Muscle layer of colon (tissue), 2 donors: ENCODE measurements around the gene NUDCD3.

Source experiments
- H3K27ac ChIP-seq: one replicate; pipeline ENCODE4 v1.7.0; 2013; ENCODE audit warnings: low read depth, mild to moderate bottlenecking, low read length, moderate library complexity
- H3K27me3 ChIP-seq, 2 donors: one replicate each; pipeline ENCODE4 v1.7.0; 2013; ENCODE audit warnings: low read length in 2 of 2, mild to moderate bottlenecking in 2 of 2; ENCODE audit not compliant: insufficient read depth in 2 of 2, control insufficient read depth in 1 of 2
- H3K36me3 ChIP-seq: one replicate; pipeline ENCODE4 v1.7.0; 2013; ENCODE audit warnings: mild to moderate bottlenecking, low read length; ENCODE audit not compliant: insufficient read depth
- H3K4me1 ChIP-seq: one replicate; pipeline ENCODE4 v1.7.0; 2013; ENCODE audit warnings: mild to moderate bottlenecking, low read length; ENCODE audit not compliant: insufficient read depth
- H3K4me3 ChIP-seq, 2 donors: one replicate each; pipeline ENCODE4 v1.7.0; 2013; ENCODE audit warnings: low read length in 2 of 2, low read depth in 1 of 2, mild to moderate bottlenecking in 1 of 2, moderate library complexity in 1 of 2
- H3K9ac ChIP-seq: one replicate; pipeline ENCODE4 v1.7.0; 2013; ENCODE audit warnings: low read length
- H3K9me3 ChIP-seq: one replicate; pipeline ENCODE4 v1.7.0; 2013; ENCODE audit warnings: mild to moderate bottlenecking, low read length
- donor health status: abdominal sarcoma.
- donor health status: Adenocarcinoma of cecum.

Gene NUDCD3

GRCh38 chr7:44376429-44377133, 113.9 kb downstream of the NUDCD3 start:
- Histone ChIP-seq H3K27ac (no peak overlapping the region), H3K36me3 (no peaks in the 10 kb centered on the region), H3K4me1 (no peaks in the 10 kb centered on the region), H3K9me3 (no peaks in the 10 kb centered on the region), H3K27me3 (peaks cover 0 to 5% of the 10 kb centered on the region in 2 donors), H3K4me3 (no peak overlapping the region), H3K9ac (no peak overlapping the region)

- H3K27me3 ChIP-seq, result peaks cover 0 to 5% of the 10 kb centered on the region in 2 donors
- no peak overlapping the region for H3K4me3 ChIP-seq
- H3K27ac ChIP-seq, result no peak overlapping the region
- H3K36me3 ChIP-seq, result no peaks in the 10 kb centered on the region
- H3K9ac ChIP-seq, result no peak overlapping the region
- no peaks in the 10 kb centered on the region for H3K4me1 ChIP-seq
- no peaks in the 10 kb centered on the region for H3K9me3 ChIP-seq
Measured at GRCh38 chr7:44375926-44376342, 114.5 kb downstream of the NUDCD3 start.

- no peak overlapping the region for H3K9ac ChIP-seq
- no peak overlapping the region for H3K27ac ChIP-seq
- no peak overlapping the region for H3K4me3 ChIP-seq
- no peaks in the 10 kb centered on the region for H3K36me3 ChIP-seq
- no peaks in the 10 kb centered on the region for H3K4me1 ChIP-seq
- no peaks in the 10 kb centered on the region for H3K9me3 ChIP-seq
- peaks cover 0 to 5% of the 10 kb centered on the region in 2 donors for H3K27me3 ChIP-seq
Measured at GRCh38 chr7:44375236-44375699, 115.2 kb downstream of the NUDCD3 start.

- Histone ChIP-seq H3K27ac (no peak overlapping the region), H3K9me3 (no peaks in the 10 kb centered on the region), H3K4me1 (no peaks in the 10 kb centered on the region), H3K36me3 (no peaks in the 10 kb centered on the region), H3K4me3 (no peak overlapping the region), H3K9ac (no peak overlapping the region), H3K27me3 (peaks cover 0 to 5% of the 10 kb centered on the region in 2 donors)
Measured at GRCh38 chr7:44374007-44374763, 116.3 kb downstream of the NUDCD3 start.

GRCh38 chr7:44373418-44373740, 117.1 kb downstream of the NUDCD3 start:
- H3K4me3 ChIP-seq, result no peak overlapping the region
- no peaks in the 10 kb centered on the region for H3K4me1 ChIP-seq
- H3K36me3 ChIP-seq, result no peaks in the 10 kb centered on the region
- peaks cover 0 to 5% of the 10 kb centered on the region in 2 donors for H3K27me3 ChIP-seq
- H3K27ac ChIP-seq, result no peak overlapping the region
- H3K9me3 ChIP-seq, result no peaks in the 10 kb centered on the region
- H3K9ac ChIP-seq, result no peak overlapping the region

GRCh38 chr7:44372560-44373417, 117.7 kb downstream of the NUDCD3 start:
- H3K4me3 ChIP-seq, result no peak overlapping the region
- H3K9me3 ChIP-seq, result no peaks in the 10 kb centered on the region
- H3K27me3 ChIP-seq, result peaks cover 0 to 5% of the 10 kb centered on the region in 2 donors
- H3K36me3 ChIP-seq, result no peaks in the 10 kb centered on the region
- no peak overlapping the region for H3K27ac ChIP-seq
- no peak overlapping the region for H3K9ac ChIP-seq
- H3K4me1 ChIP-seq, result no peaks in the 10 kb centered on the region

- Histone ChIP-seq H3K27me3 (no peaks in the 10 kb centered on the region), H3K27ac (no peak overlapping the region), H3K9me3 (no peaks in the 10 kb centered on the region), H3K9ac (no peak overlapping the region), H3K4me3 (no peak overlapping the region), H3K36me3 (no peaks in the 10 kb centered on the region), H3K4me1 (no peaks in the 10 kb centered on the region)
Measured at GRCh38 chr7:44368885-44369284, 121.6 kb downstream of the NUDCD3 start.

GRCh38 chr7:44368455-44368854, 122.0 kb downstream of the NUDCD3 start:
- H3K4me1 ChIP-seq, result no peaks in the 10 kb centered on the region
- no peak overlapping the region for H3K4me3 ChIP-seq
- no peaks in the 10 kb centered on the region for H3K9me3 ChIP-seq
- no peak overlapping the region for H3K9ac ChIP-seq
- H3K27me3 ChIP-seq, result no peaks in the 10 kb centered on the region
- H3K27ac ChIP-seq, result no peak overlapping the region
- no peaks in the 10 kb centered on the region for H3K36me3 ChIP-seq

GRCh38 chr7:44367475-44368043, 122.9 kb downstream of the NUDCD3 start:
- H3K4me3 ChIP-seq, result no peak overlapping the region
- H3K9ac ChIP-seq, result no peak overlapping the region
- no peaks in the 10 kb centered on the region for H3K27me3 ChIP-seq
- no peaks in the 10 kb centered on the region for H3K36me3 ChIP-seq
- H3K4me1 ChIP-seq, result no peaks in the 10 kb centered on the region
- H3K9me3 ChIP-seq, result no peaks in the 10 kb centered on the region
- H3K27ac ChIP-seq, result no peak overlapping the region

GRCh38 chr7:44366986-44367385, 123.5 kb downstream of the NUDCD3 start:
- Histone ChIP-seq H3K4me3 (no peak overlapping the region), H3K4me1 (no peaks in the 10 kb centered on the region), H3K36me3 (no peaks in the 10 kb centered on the region), H3K27ac (no peak overlapping the region), H3K9me3 (no peaks in the 10 kb centered on the region), H3K9ac (no peak overlapping the region), H3K27me3 (no peaks in the 10 kb centered on the region)

- H3K9me3 ChIP-seq, result no peaks in the 10 kb centered on the region
- H3K27me3 ChIP-seq, result no peaks in the 10 kb centered on the region
- no peaks in the 10 kb centered on the region for H3K4me1 ChIP-seq
- no peaks in the 10 kb centered on the region for H3K36me3 ChIP-seq
- no peak overlapping the region for H3K4me3 ChIP-seq
- H3K27ac ChIP-seq, result no peak overlapping the region
- H3K9ac ChIP-seq, result no peak overlapping the region
Measured at GRCh38 chr7:44353668-44354067, 136.8 kb downstream of the NUDCD3 start.
